ENCODE measurements around the gene LPO.

Gene LPO

DNA sequence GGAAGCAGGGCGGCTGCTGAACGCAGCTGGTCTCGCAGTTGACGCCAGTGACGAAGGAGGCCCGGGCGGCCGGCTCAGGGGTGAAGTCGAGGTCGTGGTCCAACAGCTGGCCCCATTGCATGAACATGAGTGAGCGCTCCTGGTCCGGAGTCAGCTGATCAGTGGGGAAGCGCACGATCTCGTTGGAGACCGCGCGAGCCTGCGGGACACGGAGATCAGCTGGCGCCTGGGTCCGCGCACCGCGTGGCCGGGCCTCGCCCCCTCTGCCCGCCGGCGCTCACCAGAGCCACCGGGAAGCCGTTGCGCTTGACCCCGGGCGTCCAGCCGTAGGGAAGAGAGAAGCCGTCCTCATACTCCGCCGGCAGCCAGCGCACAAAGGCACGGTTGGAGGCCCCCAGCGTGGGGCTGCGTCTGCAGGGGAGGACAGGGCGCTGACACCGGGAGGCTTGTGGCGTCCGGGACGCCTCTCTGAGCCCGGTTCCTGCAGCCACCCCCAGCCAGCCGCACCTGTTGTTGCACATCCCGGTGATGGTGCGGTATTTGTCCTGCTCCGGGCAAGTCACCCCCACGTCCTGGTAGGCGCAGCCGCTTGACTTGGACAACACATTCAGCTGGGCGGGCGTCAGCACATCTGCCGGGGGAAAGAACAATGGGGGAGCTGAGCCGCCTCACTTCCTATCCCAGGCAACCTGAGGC is 40.8 kb downstream of the LPO start:
- DNase-seq, result no peak

GRCh38 chr17:58279736-58280479 is 41.5 kb downstream of the LPO start:
- DNase-seq, result no peak

- peak; percentile 37 for DNase-seq
Measured at GRCh38 chr17:58280480-58281217, 42.3 kb downstream of the LPO start, which contains the start of gene MPO. MPO (minus strand) TSS chr17:58280935; CDS start chr17:58280758, 177 bp downstream.

DNA sequence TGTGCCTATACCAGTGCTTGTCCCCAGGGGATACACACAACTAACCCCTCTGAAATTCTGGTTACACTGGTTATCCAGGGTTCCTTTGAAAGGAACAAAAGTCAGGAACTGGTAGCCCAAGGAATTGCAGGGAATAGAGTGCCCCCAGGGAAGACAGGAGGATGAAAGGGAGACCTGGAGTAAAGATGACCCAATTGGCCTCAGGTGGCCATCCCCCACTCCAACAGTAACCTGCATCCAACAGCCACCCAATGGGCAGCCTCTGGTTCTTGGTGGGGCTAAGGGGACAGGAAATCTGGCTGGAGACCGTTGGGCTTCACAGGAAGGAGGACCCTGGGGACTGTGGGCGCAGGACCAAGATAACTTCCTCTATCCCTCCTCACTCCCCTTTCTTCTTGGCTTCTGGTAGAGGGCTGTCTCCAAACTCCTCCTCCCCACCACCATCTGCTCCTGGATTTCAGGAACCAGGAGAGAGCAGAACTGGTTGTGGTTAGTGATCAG is 43.2 kb downstream of the LPO start:
- peak; percentile 35 for DNase-seq

GRCh38 chr17:58282442-58282841 is 44.1 kb downstream of the LPO start:
- DNase-seq, result peak; percentile 34

GRCh38 chr17:58283674-58284612 is 45.6 kb downstream of the LPO start:
- DNase-seq, result peak; percentile 40

DNA sequence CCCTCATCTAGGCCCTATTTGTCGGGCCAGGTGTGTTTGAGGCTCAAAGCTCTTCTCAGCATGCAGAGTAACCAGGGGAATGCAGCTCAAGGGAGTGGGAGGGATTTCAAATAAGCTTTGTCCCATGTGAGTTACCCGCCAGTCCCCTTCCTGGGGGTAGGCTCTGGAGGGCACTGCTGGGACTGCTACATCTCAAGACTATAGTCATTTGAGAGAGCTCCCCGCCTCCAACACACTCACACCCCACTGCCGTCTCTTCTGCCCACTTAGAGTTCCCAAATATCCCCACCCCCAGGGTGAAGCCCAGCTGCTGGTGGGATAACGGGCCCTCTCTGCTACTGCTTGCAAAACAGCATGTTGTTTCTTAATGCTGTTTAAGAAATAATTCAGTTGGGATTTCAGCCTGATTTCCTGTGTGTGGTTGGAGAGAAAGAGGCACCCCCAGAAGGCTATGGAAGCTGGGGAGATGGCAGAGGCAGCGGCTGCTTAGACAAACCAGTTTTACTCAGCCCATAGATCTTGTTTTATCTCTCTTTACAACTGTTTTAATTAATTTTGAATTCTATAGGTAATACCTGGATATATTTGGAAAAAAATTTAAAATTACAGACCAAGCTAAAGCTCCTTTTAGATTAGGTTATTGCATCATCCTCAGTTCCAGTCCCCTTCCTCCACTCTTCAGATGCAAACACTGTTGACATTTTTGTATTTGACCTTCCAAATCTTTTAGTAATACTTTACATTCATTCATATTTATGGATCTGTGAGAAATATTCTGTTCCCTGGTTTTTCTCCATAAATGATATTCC is 46.4 kb downstream of the LPO start:
- no peak for DNase-seq

DNA sequence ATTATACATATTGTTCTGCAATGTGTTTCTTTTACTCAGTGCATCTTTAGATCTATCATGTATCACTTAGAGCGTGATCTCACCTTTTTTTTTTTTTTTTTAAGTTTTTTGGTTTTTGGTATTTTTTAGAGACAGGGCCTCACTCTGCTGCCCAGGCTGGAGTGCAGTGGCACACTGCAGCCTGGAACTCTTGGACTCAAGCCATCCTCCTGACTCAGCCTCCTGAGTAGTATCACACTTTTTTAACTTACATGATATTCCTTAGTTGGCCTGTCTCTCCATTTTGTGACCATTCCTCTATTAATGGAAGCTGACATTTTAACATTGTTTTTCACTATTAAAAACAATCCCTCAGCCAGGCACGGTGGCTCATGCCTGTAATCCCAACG is 47.0 kb downstream of the LPO start:
- DNase-seq, result no peak

GRCh38 chr17:58289869-58290268 is 51.5 kb downstream of the LPO start:
- no peak for DNase-seq

- DNase-seq, result no peak
Measured at GRCh38 chr17:58291246-58291645, 52.9 kb downstream of the LPO start.

GRCh38 chr17:58294034-58294433 is 55.6 kb downstream of the LPO start:
- DNase-seq, result no peak

DNA sequence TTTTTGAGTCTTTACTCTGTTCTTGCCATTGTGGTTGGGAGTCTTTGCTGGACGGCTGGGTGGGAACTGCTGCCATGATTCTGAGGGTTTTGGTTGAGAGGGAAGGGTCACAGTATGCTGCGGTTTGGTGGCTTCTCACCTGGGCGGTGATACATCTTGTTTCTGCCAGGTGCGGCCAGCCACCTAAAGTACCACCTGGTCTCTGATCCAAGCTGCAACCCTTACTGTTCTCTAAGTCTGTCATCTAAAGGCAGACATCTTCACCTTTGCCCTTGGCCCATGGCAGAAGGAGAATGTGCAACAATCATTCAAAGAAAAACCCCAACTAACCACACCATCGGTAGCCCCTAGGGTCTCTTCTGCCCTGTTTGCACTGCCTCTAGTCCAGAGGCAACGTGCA is 62.0 kb downstream of the LPO start:
- DNase-seq, result peak; percentile 32

DNA sequence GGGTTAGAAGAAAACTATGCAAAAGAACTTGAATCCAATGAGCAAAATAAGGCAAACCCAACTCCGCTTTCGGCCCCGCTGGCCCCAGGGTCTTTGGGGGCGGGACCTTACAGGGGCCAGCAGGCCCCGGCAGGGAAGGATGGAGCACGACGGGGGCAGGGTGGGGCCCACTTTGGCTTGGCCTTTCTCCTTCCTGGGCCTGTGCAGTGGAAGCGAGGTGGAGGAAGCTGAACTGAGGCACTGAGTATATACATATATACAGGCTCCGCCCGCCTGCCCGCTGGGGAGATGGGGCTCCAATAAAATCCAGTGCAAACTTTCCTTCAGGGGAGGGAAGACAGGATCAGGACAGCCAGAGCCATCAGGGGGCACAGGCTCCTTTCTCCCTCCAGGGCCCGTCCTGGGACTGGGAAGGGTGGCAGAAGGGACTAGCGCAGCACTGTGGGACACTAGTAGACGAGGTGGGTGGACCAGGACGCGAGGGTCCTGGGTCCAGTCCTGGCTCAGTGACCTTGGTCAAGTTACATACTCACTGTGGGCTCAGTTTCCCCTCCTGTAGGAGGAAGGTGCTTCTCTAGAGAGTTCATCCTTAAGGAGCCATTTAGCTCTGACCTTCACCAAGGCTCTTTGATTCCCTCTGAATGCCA is 63.2 kb downstream of the LPO start:
- DNase-seq, result peak; percentile 37

DNA sequence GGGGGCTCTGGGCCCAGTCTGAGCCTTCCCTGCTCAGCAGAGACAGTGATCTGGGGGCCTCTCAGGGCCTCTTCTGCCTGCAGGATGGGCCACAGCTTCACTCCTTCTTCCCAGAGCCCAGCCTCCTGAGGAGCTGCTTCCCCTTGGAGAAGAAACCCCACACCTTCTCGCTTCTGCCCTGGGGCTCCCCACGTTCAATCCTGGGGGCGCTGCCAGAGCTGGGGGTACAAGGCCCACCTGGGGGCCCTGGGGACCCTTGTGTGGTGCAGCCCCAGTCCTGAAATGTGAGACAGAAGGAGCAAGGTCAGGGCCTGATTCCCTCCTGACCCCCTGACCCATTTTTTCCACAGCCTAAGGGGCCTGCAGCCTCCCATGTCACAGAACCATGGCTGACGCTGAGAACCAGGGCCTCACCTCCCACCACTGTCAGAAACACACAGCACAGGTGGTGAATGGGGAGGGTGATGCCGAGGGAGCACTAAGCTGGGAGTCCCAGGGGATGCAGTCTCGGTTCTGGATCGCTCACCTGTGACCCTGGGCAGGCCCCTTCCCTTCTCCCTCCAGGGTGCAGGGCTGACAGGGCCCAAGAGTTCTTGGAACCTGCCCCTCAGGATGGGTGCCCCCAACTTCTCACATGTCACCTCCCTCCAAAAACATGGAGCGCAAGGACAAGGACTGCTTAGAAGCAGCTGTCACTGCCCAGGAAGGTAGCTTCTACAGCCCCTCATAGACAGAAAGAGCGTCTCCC is 64.0 kb downstream of the LPO start:
- DNase-seq, result peak; percentile 38

GRCh38 chr17:58302919-58303585 is 64.7 kb downstream of the LPO start:
- peak; percentile 48 for DNase-seq

- peak; percentile 82 for DNase-seq
Measured at GRCh38 chr17:58303971-58304749, 65.8 kb downstream of the LPO start.

GRCh38 chr17:58304750-58305486 is 66.5 kb downstream of the LPO start:
- peak; percentile 49 for DNase-seq

DNA sequence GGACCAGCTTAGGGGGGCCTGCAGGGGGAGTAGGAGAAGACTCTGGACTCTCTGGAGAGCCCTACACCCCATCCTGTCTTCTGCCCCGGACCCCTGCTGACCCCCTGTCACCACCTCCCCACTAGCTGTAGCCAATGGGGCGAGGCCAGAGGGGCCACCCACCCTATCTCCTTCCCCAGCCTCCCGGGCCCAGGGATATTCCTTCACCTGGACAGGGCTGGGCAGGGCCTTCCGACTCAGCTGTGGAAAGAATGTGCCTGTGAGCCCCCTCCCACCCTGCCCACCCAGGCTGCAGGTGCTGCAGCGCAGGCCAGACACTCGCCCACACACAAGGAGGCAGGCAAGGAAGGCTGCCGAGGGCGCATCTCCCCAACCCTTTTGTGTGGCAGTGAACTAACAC is 67.2 kb downstream of the LPO start:
- DNase-seq, result peak; percentile 38

Measured in activated CD8-positive, alpha-beta memory T cell treated with anti-CD3 and anti-CD28 coated beads, Interleukin-2, amount 50 U/mL, for 48 hours (primary cell).